Erythroblast (primary cell): ENCODE data around the gene IGFBP1.
"Not testable (repeated sequence)": the region's sequence is repeated elsewhere in the genome, so short reads cannot be mapped to it uniquely, and the experiment has no call there.

Experiments used
- DNase-seq, 2 experiments: peaks; one replicate each; lab custom pipeline; 2025; lab: John Stamatoyannopoulos, UW
- GATA1 ChIP-seq: IDR thresholded peaks from 2 replicates; pipeline ENCODE4 v1.6.1; 2011; ENCODE audit warnings: low read depth, mild to moderate bottlenecking, control low read depth, low read length, moderate library complexity
- POLR2A ChIP-seq: IDR thresholded peaks from 2 replicates; pipeline ENCODE4 v1.6.1; 2011; ENCODE audit warnings: mild to moderate bottlenecking, low read length

IGFBP1 gene

GRCh38 chr7:45888185-45888992 lies at the start of gene IGFBP1:
IGFBP1 (plus strand) TSS chr7:45888488; CDS start chr7:45888653, 165 bp downstream.
- DNase-seq, result no peak
- TF ChIP-seq POLR2A (no peak), GATA1 (no peak)

- not testable (repeated sequence) for DNase-seq
Observed at GRCh38 chr7:45838852-45839251, 49.4 kb upstream of the IGFBP1 start.

- not testable (repeated sequence) for DNase-seq
Observed at GRCh38 chr7:45841926-45842717, 46.2 kb upstream of the IGFBP1 start.

- DNase-seq, result not testable (repeated sequence)
Observed at GRCh38 chr7:45846536-45846935, 41.8 kb upstream of the IGFBP1 start.

GRCh38 chr7:45848734-45849133 lies 39.6 kb upstream of the IGFBP1 start:
- not testable (repeated sequence) for DNase-seq

GRCh38 chr7:45852984-45853383 lies 35.3 kb upstream of the IGFBP1 start:
- not testable (repeated sequence) for DNase-seq

GRCh38 chr7:45853491-45853890 lies 34.8 kb upstream of the IGFBP1 start:
- DNase-seq, result not testable (repeated sequence)

- not testable (repeated sequence) for DNase-seq
Observed at GRCh38 chr7:45855680-45856079, 32.6 kb upstream of the IGFBP1 start.

- DNase-seq, result not testable (repeated sequence)
Observed at GRCh38 chr7:45856888-45857287, 31.4 kb upstream of the IGFBP1 start.

- TF ChIP-seq GATA1 (no peak), POLR2A (no peak)
Observed at GRCh38 chr7:45863715-45864114, 24.6 kb upstream of the IGFBP1 start.

GRCh38 chr7:45865594-45866410 lies 22.5 kb upstream of the IGFBP1 start:
- TF ChIP-seq POLR2A (no peak), GATA1 (no peak)
- DNase-seq, result no peak

More at GRCh38 chr7:45863715-45864114, 24.6 kb upstream of the IGFBP1 start:
- DNase-seq, result no peak

- no peak for DNase-seq
Observed at GRCh38 chr7:45867471-45867870, 20.8 kb upstream of the IGFBP1 start.

GRCh38 chr7:45869426-45869825 lies 18.9 kb upstream of the IGFBP1 start:
- DNase-seq, result no peak
- TF ChIP-seq GATA1, result no peak
- TF ChIP-seq POLR2A, result no peak

More at GRCh38 chr7:45867471-45867870, 20.8 kb upstream of the IGFBP1 start:
- no peak for TF ChIP-seq POLR2A

GRCh38 chr7:45872116-45873034 lies 15.9 kb upstream of the IGFBP1 start:
- peak in 1 of 2 experiments; percentile 19 for DNase-seq
- TF ChIP-seq POLR2A, result no peak
- no peak for TF ChIP-seq GATA1
